Measurements from ENCODE around the gene RGS7. TPM values are rescaled to one million over a fixed set of nuclear protein-coding genes. Genes with fewer than 3 reads are reported as not detected.
"Not testable (repeated sequence)": the region's sequence is repeated elsewhere in the genome, so short reads cannot be mapped to it uniquely, and the experiment has no call there.

Gene RGS7
- total and polyA plus RNA-seq, 10 donors: 0.09 to 1.8 (median 0.72) TPM; not detected in 1

DNA sequence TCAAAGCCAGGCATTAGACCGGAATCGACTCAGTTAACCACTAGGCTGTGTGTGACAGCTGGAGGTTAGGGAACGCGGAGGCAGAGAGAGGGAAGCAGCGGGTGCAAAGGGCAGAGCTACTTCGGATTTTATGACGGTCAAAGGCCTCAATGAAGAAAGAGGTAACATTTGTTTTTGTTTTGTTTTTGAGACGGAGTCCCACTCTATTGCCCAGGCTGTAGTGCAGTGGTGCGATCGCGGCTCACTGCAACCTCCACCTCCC, 468.3 kb downstream of the RGS7 start:
- no peaks in the 10 kb centered on the region for H3K36me3 ChIP-seq
- no peaks in the 10 kb centered on the region for H3K9me3 ChIP-seq
- H3K4me3 ChIP-seq: no peak overlapping the region
- no peaks in the 10 kb centered on the region for H3K4me1 ChIP-seq
- WGBS, 5 donors: 92 to 95% (median 93%) methylated on average over 11 of the region's 11 CpGs
- no peak for DNase-seq
- H3K27ac ChIP-seq: no peak overlapping the region
- no peaks in the 10 kb centered on the region for H3K27me3 ChIP-seq (replicated peaks in 1 of 7)
- intact Hi-C loops (cut with DNase I; ENCODE audit: low total_unique reads): no loop called here
- TF ChIP-seq CTCF (IDR thresholded peaks at IDR 0.05 in 8 of 11, conservative IDR thresholded peaks at IDR 0.05 in 3 of 11) (no peak), POLR2A (IDR thresholded peaks at IDR 0.05) (no peak), POLR2AphosphoS5 (IDR thresholded peaks at IDR 0.05) (no peak)

DNA sequence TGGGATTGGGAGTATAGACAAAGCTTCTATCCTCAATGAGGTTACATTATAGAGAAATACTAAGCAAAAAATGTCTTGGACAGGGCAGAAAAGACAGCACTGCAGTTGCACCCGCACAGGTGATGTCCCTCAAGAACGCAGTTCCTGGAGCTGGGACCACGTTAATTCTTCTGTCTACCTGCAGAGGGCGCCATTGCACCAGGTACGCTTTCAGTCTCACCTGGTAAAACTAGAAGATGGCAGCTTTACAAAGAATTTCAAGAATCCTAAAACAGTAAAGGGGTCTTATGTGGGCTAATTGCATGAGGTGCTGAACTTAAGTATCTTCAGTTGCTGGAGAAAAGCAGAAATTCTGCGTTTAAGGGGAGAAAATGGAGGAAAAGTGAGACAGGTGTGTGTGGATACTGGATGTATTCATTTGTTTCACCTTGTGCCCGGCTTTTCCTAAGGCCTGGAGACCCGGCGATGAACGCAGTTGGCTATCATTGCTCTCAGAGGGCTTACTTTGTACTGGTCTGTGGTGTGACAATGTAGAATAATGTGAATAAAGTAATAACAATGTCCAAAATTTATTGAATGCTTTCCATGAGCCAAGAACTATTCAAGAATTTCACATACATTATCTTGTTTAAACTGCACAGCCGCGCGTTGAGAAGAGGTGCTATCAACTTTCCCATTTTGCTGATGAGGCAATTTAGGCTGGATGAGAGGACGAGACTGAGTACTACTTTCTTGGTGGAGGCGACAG, 468.8 kb downstream of the RGS7 start:
- H3K9me3 ChIP-seq: peaks cover 0 to 4% (median 0%) of the 10 kb centered on the region in 8 donors
- intact Hi-C loops (cut with DNase I; ENCODE audit: low total_unique reads): no loop called here
- H3K4me3 ChIP-seq: no peak overlapping the region
- no peak for DNase-seq
- 56 to 60% (median 60%) methylated on average over 15 of the region's 15 CpGs for WGBS, 5 donors
- no peak overlapping the region for H3K27ac ChIP-seq
- no peaks in the 10 kb centered on the region for H3K36me3 ChIP-seq
- H3K4me1 ChIP-seq: no peaks in the 10 kb centered on the region
- no peaks in the 10 kb centered on the region for H3K27me3 ChIP-seq (replicated peaks in 1 of 7)
- TF ChIP-seq POLR2A (IDR thresholded peaks at IDR 0.05) (no peak), CTCF (IDR thresholded peaks at IDR 0.05 in 8 of 11, conservative IDR thresholded peaks at IDR 0.05 in 3 of 11) (peak in 8 of 11 experiments; percentile 13 to 51 (median 43))

DNA sequence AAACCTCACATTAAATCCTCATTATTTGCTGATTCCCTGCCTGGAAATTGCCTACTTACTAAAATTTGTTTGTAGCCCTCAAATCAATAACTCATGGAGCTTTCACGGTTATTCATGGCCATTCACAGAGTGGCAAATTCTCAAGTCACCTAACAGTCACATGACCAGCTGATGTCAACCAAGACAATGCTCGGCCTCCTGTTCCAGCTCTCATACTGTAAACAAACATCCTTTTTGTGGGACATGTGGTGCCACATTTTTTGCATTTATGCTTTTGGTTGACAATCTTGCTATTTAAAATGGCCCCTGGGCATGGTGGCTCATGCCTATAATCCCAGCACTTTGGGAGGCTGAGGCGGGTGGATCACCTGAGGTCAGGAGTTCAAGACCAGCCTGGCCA, 473.5 kb downstream of the RGS7 start:
- no peak for DNase-seq
- TF ChIP-seq POLR2A (IDR thresholded peaks at IDR 0.05): no peak
- no peak for TF ChIP-seq CTCF (IDR thresholded peaks at IDR 0.05 in 8 of 11, conservative IDR thresholded peaks at IDR 0.05 in 3 of 11)
- TF ChIP-seq POLR2AphosphoS5 (IDR thresholded peaks at IDR 0.05): no peak
- 89 to 94% (median 90%) methylated on average over 3 of the region's 3 CpGs for WGBS, 5 donors
- no peak overlapping the region for H3K4me3 ChIP-seq
- no peaks in the 10 kb centered on the region for H3K4me1 ChIP-seq
- no peak overlapping the region for H3K27ac ChIP-seq
- H3K27me3 ChIP-seq (replicated peaks in 1 of 7): no peaks in the 10 kb centered on the region
- intact Hi-C loops (cut with DNase I; ENCODE audit: low total_unique reads): no loop called here
- peaks cover 0 to 24% (median 0%) of the 10 kb centered on the region in 8 donors for H3K9me3 ChIP-seq
- no peaks in the 10 kb centered on the region for H3K36me3 ChIP-seq

DNA sequence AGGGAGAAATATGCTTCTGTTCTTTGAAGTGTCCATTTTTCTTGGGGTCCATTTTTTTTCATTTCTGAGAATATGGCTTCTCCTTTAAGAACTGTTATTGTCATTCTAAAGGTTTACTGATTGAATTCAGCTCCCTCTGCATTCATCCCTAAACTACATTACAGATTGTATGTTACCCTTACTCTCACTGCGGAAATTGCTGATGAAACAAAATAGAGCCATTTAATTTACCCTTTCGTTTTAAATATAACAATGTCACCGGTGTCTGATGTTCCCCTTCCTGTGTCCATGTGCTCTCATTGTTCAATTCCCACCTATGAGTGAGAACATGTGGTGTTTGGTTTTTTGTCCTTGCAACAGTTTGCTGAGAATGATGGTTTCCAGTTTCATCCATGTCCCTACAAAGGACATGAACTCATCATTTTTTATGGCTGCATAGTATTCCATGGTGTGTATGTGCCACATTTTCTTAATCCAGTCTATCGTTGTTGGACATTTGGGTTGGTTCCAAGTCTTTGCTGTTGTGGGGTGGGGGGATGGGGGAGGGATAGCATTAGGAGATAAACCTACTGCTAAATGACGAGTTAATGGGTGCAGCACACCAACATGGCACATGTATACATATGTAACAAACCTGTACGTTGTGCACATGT, 474.2 kb downstream of the RGS7 start:
- intact Hi-C loops (cut with DNase I; ENCODE audit: low total_unique reads); H3K4me1 ChIP-seq; DNase-seq; H3K36me3 ChIP-seq; H3K4me3 ChIP-seq; H3K27ac ChIP-seq; H3K27me3 ChIP-seq (replicated peaks in 1 of 7): not testable (repeated sequence)
- peaks cover 0 to 24% (median 0%) of the 10 kb centered on the region in 8 donors for H3K9me3 ChIP-seq
- 87 to 91% (median 88%) methylated on average over 6 of the region's 6 CpGs for WGBS, 5 donors
